H9 (cell line): ENCODE results near the gene HLA-DOB. TPM values are rescaled to one million over a fixed set of nuclear protein-coding genes. Genes with fewer than 3 reads are reported as not detected.

ENCODE experiments used
- DNase-seq: peaks from one replicate; pipeline ENCODE4 v3.0.0-alpha.2; 2017
- H2AFZ ChIP-seq: one replicate; pipeline ENCODE4 v1.6.1; 2013; ENCODE audit warnings: mild to moderate bottlenecking, low read length, control low read depth, moderate library complexity
- H2AK5ac ChIP-seq: 2 replicates; pipeline ENCODE4 v1.6.1; 2013; ENCODE audit warnings: low read length, control low read depth, mixed read lengths; ENCODE audit not compliant: insufficient read length
- H2BK120ac ChIP-seq: one replicate; pipeline ENCODE4 v1.6.1; 2013; ENCODE audit warnings: low read depth, mild to moderate bottlenecking, low read length, control low read depth, inconsistent platforms; ENCODE audit not compliant: poor library complexity, severe bottlenecking
- H2BK12ac ChIP-seq: 2 replicates; pipeline ENCODE4 v1.6.1; 2013; ENCODE audit warnings: low read length, control low read depth, mixed read lengths, low read depth; ENCODE audit not compliant: insufficient read length
- H2BK15ac ChIP-seq: 2 replicates; pipeline ENCODE4 v1.6.1; 2013; ENCODE audit warnings: low read depth, low read length, control low read depth
- H2BK20ac ChIP-seq: one replicate; pipeline ENCODE4 v1.6.1; 2013; ENCODE audit warnings: low read depth, mild to moderate bottlenecking, low read length, control low read depth, inconsistent platforms; ENCODE audit not compliant: poor library complexity, severe bottlenecking
- H2BK5ac ChIP-seq: 2 replicates; pipeline ENCODE4 v1.6.1; 2013; ENCODE audit warnings: low read length, control low read depth, mixed read lengths; ENCODE audit not compliant: insufficient read length
- H3K14ac ChIP-seq: 2 replicates; pipeline ENCODE4 v1.6.1; 2013; ENCODE audit warnings: low read length, control low read depth; ENCODE audit not compliant: insufficient read depth
- H3K18ac ChIP-seq: 2 replicates; pipeline ENCODE4 v1.6.1; 2013; ENCODE audit warnings: low read depth, mild to moderate bottlenecking, mixed read lengths, low read length, control low read depth; ENCODE audit not compliant: insufficient read length
- H3K23ac ChIP-seq: 2 replicates; pipeline ENCODE4 v1.6.1; 2013; ENCODE audit warnings: low read length, control low read depth, mixed read lengths, low read depth; ENCODE audit not compliant: insufficient read length
- H3K23me2 ChIP-seq: 2 replicates; pipeline ENCODE4 v1.6.1; 2013; ENCODE audit warnings: low read depth, mild to moderate bottlenecking, mixed read lengths, low read length, control low read depth; ENCODE audit not compliant: insufficient read length, poor library complexity, severe bottlenecking
- H3K27ac ChIP-seq: 2 replicates; pipeline ENCODE4 v1.5.1; 2013; ENCODE audit warnings: low read length, control low read depth, mixed read lengths, low read depth; ENCODE audit not compliant: insufficient read length
- H3K27me3 ChIP-seq: 2 replicates; pipeline ENCODE4 v1.6.1; 2013; ENCODE audit warnings: low read length, control low read depth, inconsistent platforms; ENCODE audit not compliant: insufficient read depth
- H3K4ac ChIP-seq: 2 replicates; pipeline ENCODE4 v1.6.1; 2013; ENCODE audit warnings: low read depth, mild to moderate bottlenecking, control low read depth, inconsistent platforms, low read length, moderate library complexity
- H3K4me1 ChIP-seq: 2 replicates; pipeline ENCODE4 v1.6.1; 2013; ENCODE audit warnings: low read length, control low read depth, inconsistent platforms; ENCODE audit not compliant: insufficient read depth
- H3K4me2 ChIP-seq: 2 replicates; pipeline ENCODE4 v1.6.1; 2013; ENCODE audit warnings: low read length, control low read depth, mixed read lengths; ENCODE audit not compliant: insufficient read length, insufficient read depth
- H3K56ac ChIP-seq: 2 replicates; pipeline ENCODE4 v1.6.1; 2013; ENCODE audit warnings: low read depth, mild to moderate bottlenecking, mixed read lengths, low read length, control low read depth; ENCODE audit not compliant: insufficient read length
- H3K79me1 ChIP-seq: 2 replicates; pipeline ENCODE4 v1.6.1; 2013; ENCODE audit warnings: low read depth, mild to moderate bottlenecking, moderate library complexity, low read length, control low read depth, inconsistent platforms; ENCODE audit not compliant: insufficient read depth, poor library complexity, severe bottlenecking
- H3K79me2 ChIP-seq: 2 replicates; pipeline ENCODE4 v1.6.1; 2013; ENCODE audit warnings: low read length, control low read depth, inconsistent platforms; ENCODE audit not compliant: insufficient read depth
- H3K9ac ChIP-seq: 2 replicates; pipeline ENCODE4 v1.6.1; 2013; ENCODE audit warnings: low read length, control low read depth, mixed read lengths; ENCODE audit not compliant: insufficient read length; ENCODE audit errors: extremely low read depth
- H3K9me3 ChIP-seq: one replicate; pipeline ENCODE4 v1.6.1; 2013; ENCODE audit warnings: low read depth, low read length, inconsistent platforms; ENCODE audit not compliant: control insufficient read depth
- H3T11ph ChIP-seq: one replicate; pipeline ENCODE4 v1.6.1; 2013; ENCODE audit warnings: mild to moderate bottlenecking, low read length, control low read depth, inconsistent platforms
- H4K20me1 ChIP-seq: one replicate; pipeline ENCODE4 v1.6.1; 2013; ENCODE audit not compliant: control insufficient read depth, insufficient read length, insufficient read depth
- H4K5ac ChIP-seq: 2 replicates; pipeline ENCODE4 v1.6.1; 2013; ENCODE audit warnings: low read depth, mild to moderate bottlenecking, mixed read lengths, low read length, control low read depth; ENCODE audit not compliant: insufficient read length
- H4K8ac ChIP-seq: replicated peaks from 2 replicates; pipeline ENCODE4 v1.6.1; 2013; ENCODE audit warnings: low read length, control low read depth, mixed read lengths, low read depth; ENCODE audit not compliant: insufficient read length
- H4K91ac ChIP-seq: 2 replicates; pipeline ENCODE4 v1.6.1; 2013; ENCODE audit warnings: low read depth, mild to moderate bottlenecking, moderate library complexity, mixed read lengths, low read length, control low read depth; ENCODE audit not compliant: insufficient read length
- H3K27ac Mint-ChIP-seq, 3 experiments: 2 replicates in 2 of 3; 3 replicates in 1 of 3; pipeline ENCODE4 v1.8.0; 2020 to 2021; ENCODE audit warnings: mixed read lengths in 3 of 3, mild to moderate bottlenecking in 1 of 3, moderate library complexity in 1 of 3
- H3K27me3 Mint-ChIP-seq: 2 replicates; pipeline ENCODE4 v1.8.0; 2021; ENCODE audit warnings: low read depth, mild to moderate bottlenecking, moderate library complexity, mixed read lengths
- H3K36me3 Mint-ChIP-seq, 3 experiments: 2 replicates in 2 of 3; 3 replicates in 1 of 3; pipeline ENCODE4 v1.8.0; 2020 to 2021; ENCODE audit warnings: low read depth in 3 of 3, mixed read lengths in 3 of 3; ENCODE audit not compliant: insufficient read depth in 1 of 3
- H3K4me1 Mint-ChIP-seq, 2 experiments: 2 replicates each; pipeline ENCODE4 v1.8.0; 2020; ENCODE audit warnings: mixed read lengths in 2 of 2
- H3K4me3 Mint-ChIP-seq, 2 experiments: 2 replicates in 1 of 2; 3 replicates in 1 of 2; pipeline ENCODE4 v1.8.0; 2020 to 2021; ENCODE audit warnings: mild to moderate bottlenecking in 2 of 2, mixed read lengths in 2 of 2, moderate library complexity in 1 of 2
- H3K9me3 Mint-ChIP-seq, 2 experiments: 2 replicates in 1 of 2; 3 replicates in 1 of 2; pipeline ENCODE4 v1.8.0; 2020; ENCODE audit warnings: mild to moderate bottlenecking in 2 of 2, mixed read lengths in 2 of 2, moderate library complexity in 1 of 2
- CTCF ChIP-seq: fragments of 200-600 bp; sonication (generic); conservative IDR thresholded peaks from 3 replicates; pipeline ENCODE4 v1.8.0; 2021; ENCODE audit warnings: antibody characterized with exemption, mild to moderate bottlenecking
- WGBS: extraction: QIAGEN DNeasy Blood & Tissue Kit; methylation state at CpG from one replicate; pipeline ENCODE4 v1.1.7; 2013; ENCODE audit warnings: missing lambda C conversion rate, low lambda C conversion rate, mixed read lengths; ENCODE audit not compliant: insufficient read length; ENCODE audit errors: extremely low coverage; 5-methylcytosine and 5-hydroxymethylcytosine counted together
- total RNA-seq: library from RNA; stranded (reverse); gene quantifications from 2 replicates; pipeline ENCODE4 v1.2.1, GENCODE V29; 2021

The HLA-DOB gene
- total RNA-seq, 1 experiment from 2014 or later, result 0.20 TPM

GRCh38 chr6:32862725-32863124 is 45.9 kb upstream of the HLA-DOB start:
- no peak for DNase-seq
- H3K9me3 Mint-ChIP-seq, result no peaks in the 10 kb centered on the region
- H3K27ac Mint-ChIP-seq, result no peak overlapping the region

More at GRCh38 chr6:32862725-32863124, 45.9 kb upstream of the HLA-DOB start:
- Mint-ChIP-seq H3K4me1 (peaks cover 8 to 11% of the 10 kb centered on the region in 2 experiments), H3K27me3 (peaks cover 17% of the 10 kb centered on the region), H3K4me3 (no peak overlapping the region), H3K36me3 (no peaks in the 10 kb centered on the region)
- H2AK5ac ChIP-seq, result no peak overlapping the region
- H4K8ac ChIP-seq, result no peak overlapping the region
- H3T11ph ChIP-seq, result no peak overlapping the region
- H3K4me2 ChIP-seq, result no peak overlapping the region
- H3K9ac ChIP-seq, result no peak overlapping the region
- H2BK5ac ChIP-seq, result no peak overlapping the region
- no peak for TF ChIP-seq CTCF
- H3K27ac ChIP-seq, result no peak overlapping the region
- no peak overlapping the region for H4K5ac ChIP-seq
- H2BK120ac ChIP-seq, result no peak overlapping the region
- no peaks in the 10 kb centered on the region for H3K79me2 ChIP-seq
- H4K20me1 ChIP-seq, result no peaks in the 10 kb centered on the region
- WGBS, result no CpG with 5 or more reads among the region's 3 CpGs
- no peaks in the 10 kb centered on the region for H3K27me3 ChIP-seq
- H3K23me2 ChIP-seq, result no peaks in the 10 kb centered on the region
- H2BK12ac ChIP-seq, result no peak overlapping the region
- no peak overlapping the region for H2BK20ac ChIP-seq
- no peak overlapping the region for H2AFZ ChIP-seq
- H4K91ac ChIP-seq, result no peak overlapping the region
- no peaks in the 10 kb centered on the region for H3K4me1 ChIP-seq
- no peaks in the 10 kb centered on the region for H3K79me1 ChIP-seq
- no peaks in the 10 kb centered on the region for H3K9me3 ChIP-seq
- H3K23ac ChIP-seq, result no peak overlapping the region
- no peak overlapping the region for H2BK15ac ChIP-seq
- no peak overlapping the region for H3K4ac ChIP-seq
- no peak overlapping the region for H3K56ac ChIP-seq
- H3K14ac ChIP-seq, result no peak overlapping the region
- no peak overlapping the region for H3K18ac ChIP-seq
